Activated T-cell treated with anti-CD3 and anti-CD28 coated beads, Interleukin-2, amount 50 U/mL, for 48 hours (primary cell): ENCODE measurements around the gene MAMDC4.

Source experiments
- DNase-seq, 2 experiments: peaks; one replicate each; pipeline ENCODE4 v3.0.0-alpha.2; 2020

Gene MAMDC4

GRCh38 chr9:136849960-136850865 lies 1.9 kb upstream of the MAMDC4 start:
- DNase-seq: no peak

- DNase-seq: peak in 1 of 2 experiments; percentile 26
Measured at GRCh38 chr9:136850866-136851775, 1.0 kb upstream of the MAMDC4 start.

- no peak for DNase-seq
Measured at GRCh38 chr9:136852664-136853595, 784 bp downstream of the MAMDC4 start.

- DNase-seq: no peak
Measured at GRCh38 chr9:136853596-136854112, 1.5 kb downstream of the MAMDC4 start.

GRCh38 chr9:136854113-136854841 lies 2.1 kb downstream of the MAMDC4 start:
- DNase-seq: no peak

GRCh38 chr9:136854842-136855460 lies 2.8 kb downstream of the MAMDC4 start:
- no peak for DNase-seq

- no peak for DNase-seq
Measured at GRCh38 chr9:136855461-136856078, 3.4 kb downstream of the MAMDC4 start.

- no peak for DNase-seq
Measured at GRCh38 chr9:136856079-136856476, 3.9 kb downstream of the MAMDC4 start.

- DNase-seq: no peak
Measured at GRCh38 chr9:136856541-136857141, 4.5 kb downstream of the MAMDC4 start.

- no peak for DNase-seq
Measured at GRCh38 chr9:136857166-136857565, 5.0 kb downstream of the MAMDC4 start.

GRCh38 chr9:136857581-136858412 lies 5.7 kb downstream of the MAMDC4 start:
- DNase-seq: no peak

- no peak for DNase-seq
Measured at GRCh38 chr9:136858452-136858843, 6.3 kb downstream of the MAMDC4 start.

GRCh38 chr9:136858844-136859757 lies 7.0 kb downstream of the MAMDC4 start:
- no peak for DNase-seq

GRCh38 chr9:136860529-136860928 lies 8.4 kb downstream of the MAMDC4 start:
- DNase-seq: no peak

GRCh38 chr9:136860933-136861873 lies 9.1 kb downstream of the MAMDC4 start:
- DNase-seq: no peak

- DNase-seq: no peak
Measured at GRCh38 chr9:136861874-136862457, 9.8 kb downstream of the MAMDC4 start.
